Left lobe of liver (tissue), 2 donors: Measurements from ENCODE around the gene GRAP2. TPM values are rescaled to one million over a fixed set of nuclear protein-coding genes. Genes with fewer than 3 reads are reported as not detected.

Experiments used
- ATAC-seq: fragments of 200-7000 bp; cut with Tn5 transposase; one replicate; pipeline ENCODE4 v1.9.1; 2020; ENCODE audit warnings: mild to moderate bottlenecking, moderate library complexity
- DNase-seq: peaks from one replicate; pipeline ENCODE4 v3.0.0-alpha.2; 2020; ENCODE audit warnings: low spot score
- total RNA-seq: library from RNA; stranded (reverse); gene quantifications from one replicate; pipeline ENCODE4 v1.2.1, GENCODE V29; 2021
- donor health status: DM: no; HTN: no; CAD: no; lungs with moderate emphysema.
- donor health status: DM: no; HTN: yes; CAD: no.

GRAP2 gene
- total RNA-seq, 1 donor from 2014 or later = 0.55 TPM

- ATAC-seq = no peak
Observed at GRCh38 chr22:39923696-39924095, 22.8 kb downstream of the GRAP2 start.

GRCh38 chr22:39924286-39924685 is 23.4 kb downstream of the GRAP2 start:
- DNase-seq (no peak), ATAC-seq (no peak)

More at GRCh38 chr22:39923696-39924095, 22.8 kb downstream of the GRAP2 start:
- DNase-seq = no peak

- ATAC-seq (no peak), DNase-seq (no peak)
Observed at GRCh38 chr22:39925273-39925672, 24.4 kb downstream of the GRAP2 start.

- DNase-seq (no peak), ATAC-seq (no peak)
Observed at GRCh38 chr22:39925909-39926679, 25.2 kb downstream of the GRAP2 start.

- ATAC-seq (no peak), DNase-seq (no peak)
Observed at GRCh38 chr22:39926753-39927152, 25.9 kb downstream of the GRAP2 start.

GRCh38 chr22:39927544-39927943 is 26.7 kb downstream of the GRAP2 start:
- DNase-seq (no peak), ATAC-seq (no peak)

- ATAC-seq (no peak), DNase-seq (no peak)
Observed at GRCh38 chr22:39928536-39929520, 27.9 kb downstream of the GRAP2 start.

GRCh38 chr22:39931251-39931650 is 30.4 kb downstream of the GRAP2 start:
- DNase-seq (no peak), ATAC-seq (no peak)

GRCh38 chr22:39932166-39932565 is 31.3 kb downstream of the GRAP2 start:
- ATAC-seq (no peak), DNase-seq (no peak)

GRCh38 chr22:39932918-39933649 is 32.2 kb downstream of the GRAP2 start:
- ATAC-seq (peak; percentile 88), DNase-seq (peak; percentile 63)

- DNase-seq (no peak), ATAC-seq (no peak)
Observed at GRCh38 chr22:39933741-39934140, 32.9 kb downstream of the GRAP2 start.

- DNase-seq (no peak), ATAC-seq (no peak)
Observed at GRCh38 chr22:39935116-39935515, 34.2 kb downstream of the GRAP2 start.

GRCh38 chr22:39935612-39936011 is 34.7 kb downstream of the GRAP2 start:
- ATAC-seq = no peak
- DNase-seq = no peak

- no peak for DNase-seq
- ATAC-seq = no peak
Observed at GRCh38 chr22:39936523-39937145, 35.8 kb downstream of the GRAP2 start.

- ATAC-seq (no peak), DNase-seq (no peak)
Observed at GRCh38 chr22:39937906-39938305, 37.0 kb downstream of the GRAP2 start.

- DNase-seq = no peak
Observed at GRCh38 chr22:39938509-39939111, 37.7 kb downstream of the GRAP2 start.

GRCh38 chr22:39939830-39940229 is 38.9 kb downstream of the GRAP2 start:
- no peak for DNase-seq
- no peak for ATAC-seq

More at GRCh38 chr22:39938509-39939111, 37.7 kb downstream of the GRAP2 start:
- no peak for ATAC-seq

- ATAC-seq (no peak), DNase-seq (no peak)
Observed at GRCh38 chr22:39940757-39941305, 39.9 kb downstream of the GRAP2 start.

- no peak for ATAC-seq
- no peak for DNase-seq
Observed at GRCh38 chr22:39941601-39942000, 40.7 kb downstream of the GRAP2 start.
